ENCODE data around the gene VIM. TPM values are rescaled to one million over a fixed set of nuclear protein-coding genes. Genes with fewer than 3 reads are reported as not detected.

The VIM gene
- total and polyA plus RNA-seq, 2 donors from 2014 or later = 403 to 1,044 TPM

DNA sequence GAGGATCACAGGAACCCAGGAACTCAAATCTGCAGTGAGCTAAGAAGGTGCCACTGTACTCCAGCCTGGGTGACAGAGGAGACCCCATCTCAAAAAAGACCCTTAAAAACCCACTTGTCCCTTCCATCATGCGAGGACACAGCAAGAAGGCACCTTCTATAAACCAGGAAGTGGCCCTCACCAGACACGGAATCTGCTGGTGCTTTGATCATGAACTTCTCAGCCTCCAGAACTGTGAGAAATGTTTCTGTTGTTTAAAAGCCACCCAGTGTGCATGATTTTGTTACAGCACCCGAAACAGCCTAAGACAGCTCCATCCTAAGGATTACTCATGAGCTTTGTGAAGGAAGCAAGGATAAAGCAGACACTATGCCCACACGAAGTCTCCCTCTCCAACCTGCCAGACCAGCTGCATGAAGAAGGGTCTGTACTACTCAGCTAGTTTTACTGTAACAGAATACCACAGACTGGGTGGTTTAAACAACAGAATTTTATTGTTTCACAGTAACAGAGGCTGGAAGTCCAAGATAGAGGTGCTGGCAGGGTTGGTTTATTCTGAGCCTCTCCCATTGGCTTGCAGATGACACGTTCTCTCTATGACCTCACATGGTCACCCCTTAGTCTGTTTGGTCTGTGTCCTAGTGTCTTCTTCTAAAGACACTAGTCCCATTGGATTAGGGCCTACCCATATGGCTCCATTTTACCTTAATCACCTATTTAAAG is 13.7 kb downstream of the VIM start:
- Histone ChIP-seq H3K9ac (ENCODE audit: low read length in 3 of 3) (no peak overlapping the region), H3K4me1 (ENCODE audit: control insufficient read depth in 2 of 3, insufficient read depth in 2 of 3, low read depth in 1 of 3, low read length in 3 of 3) (no peaks in the 10 kb centered on the region), H3K36me3 (ENCODE audit: control insufficient read depth in 2 of 3, insufficient read depth in 3 of 3, low read length in 3 of 3) (no peaks in the 10 kb centered on the region), H3K27me3 (ENCODE audit: control insufficient read depth, insufficient read depth, low read length) (no peaks in the 10 kb centered on the region), H3K27ac (ENCODE audit: low read depth in 2 of 2, low read length in 2 of 2) (no peak overlapping the region), H3K9me3 (ENCODE audit: control insufficient read depth in 2 of 3, insufficient read depth in 1 of 3, low read length in 3 of 3) (no peaks in the 10 kb centered on the region), H3K4me3 (ENCODE audit: low read length in 3 of 3) (no peak overlapping the region)
- FAIRE-seq (no peak), DNase-seq (no peak)
- intact Hi-C loops (cut with DNase I) = no loop called here
- TF ChIP-seq, protein P1, sequence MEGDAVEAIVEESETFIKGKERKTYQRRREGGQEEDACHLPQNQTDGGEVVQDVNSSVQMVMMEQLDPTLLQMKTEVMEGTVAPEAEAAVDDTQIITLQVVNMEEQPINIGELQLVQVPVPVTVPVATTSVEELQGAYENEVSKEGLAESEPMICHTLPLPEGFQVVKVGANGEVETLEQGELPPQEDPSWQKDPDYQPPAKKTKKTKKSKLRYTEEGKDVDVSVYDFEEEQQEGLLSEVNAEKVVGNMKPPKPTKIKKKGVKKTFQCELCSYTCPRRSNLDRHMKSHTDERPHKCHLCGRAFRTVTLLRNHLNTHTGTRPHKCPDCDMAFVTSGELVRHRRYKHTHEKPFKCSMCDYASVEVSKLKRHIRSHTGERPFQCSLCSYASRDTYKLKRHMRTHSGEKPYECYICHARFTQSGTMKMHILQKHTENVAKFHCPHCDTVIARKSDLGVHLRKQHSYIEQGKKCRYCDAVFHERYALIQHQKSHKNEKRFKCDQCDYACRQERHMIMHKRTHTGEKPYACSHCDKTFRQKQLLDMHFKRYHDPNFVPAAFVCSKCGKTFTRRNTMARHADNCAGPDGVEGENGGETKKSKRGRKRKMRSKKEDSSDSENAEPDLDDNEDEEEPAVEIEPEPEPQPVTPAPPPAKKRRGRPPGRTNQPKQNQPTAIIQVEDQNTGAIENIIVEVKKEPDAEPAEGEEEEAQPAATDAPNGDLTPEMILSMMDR (IDR thresholded peaks at IDR 0.05; ENCODE audit: borderline replicate concordance, extremely low read depth, insufficient read depth) = no peak

- Histone ChIP-seq H3K27me3 (ENCODE audit: control insufficient read depth, insufficient read depth, low read length) (no peaks in the 10 kb centered on the region), H3K9ac (ENCODE audit: low read length in 3 of 3) (no peak overlapping the region), H3K27ac (ENCODE audit: low read depth in 2 of 2, low read length in 2 of 2) (no peak overlapping the region), H3K36me3 (ENCODE audit: control insufficient read depth in 2 of 3, insufficient read depth in 3 of 3, low read length in 3 of 3) (no peaks in the 10 kb centered on the region), H3K9me3 (ENCODE audit: control insufficient read depth in 2 of 3, insufficient read depth in 1 of 3, low read length in 3 of 3) (no peaks in the 10 kb centered on the region), H3K4me3 (ENCODE audit: low read length in 3 of 3) (no peak overlapping the region), H3K4me1 (ENCODE audit: control insufficient read depth in 2 of 3, insufficient read depth in 2 of 3, low read depth in 1 of 3, low read length in 3 of 3) (no peaks in the 10 kb centered on the region)
- no peak for FAIRE-seq
- TF ChIP-seq, protein P1 (IDR thresholded peaks at IDR 0.05; ENCODE audit: borderline replicate concordance, extremely low read depth, insufficient read depth) = no peak
- no peak for DNase-seq
- intact Hi-C loops (cut with DNase I) = no loop called here
Observed at GRCh38 chr10:17244700-17245365, 16.8 kb downstream of the VIM start.

DNA sequence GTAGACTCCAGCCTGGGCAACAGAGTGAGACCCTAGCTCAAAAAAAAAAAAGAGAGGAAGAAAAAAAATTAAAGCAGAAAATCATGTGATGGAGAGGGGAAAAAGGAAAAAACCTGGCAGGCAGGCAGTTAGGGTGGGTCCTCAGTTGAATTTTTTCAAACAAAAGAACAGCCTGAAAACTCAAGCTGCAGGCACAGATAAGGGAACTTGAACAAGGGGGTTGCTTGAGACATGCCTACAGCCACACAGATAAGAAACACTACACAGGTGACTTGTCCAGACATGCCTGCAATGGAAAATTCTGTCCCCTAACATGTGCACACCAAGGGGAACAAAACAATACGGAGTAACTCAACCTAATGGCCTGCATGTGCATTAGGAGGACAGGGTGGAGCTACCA is 19.2 kb downstream of the VIM start:
- H3K4me1 ChIP-seq (ENCODE audit: control insufficient read depth in 2 of 3, insufficient read depth in 2 of 3, low read depth in 1 of 3, low read length in 3 of 3) = no peaks in the 10 kb centered on the region
- no peak overlapping the region for H3K9ac ChIP-seq (ENCODE audit: low read length in 3 of 3)
- no peaks in the 10 kb centered on the region for H3K36me3 ChIP-seq (ENCODE audit: control insufficient read depth in 2 of 3, insufficient read depth in 3 of 3, low read length in 3 of 3)
- no peak for FAIRE-seq
- TF ChIP-seq, protein P1 (IDR thresholded peaks at IDR 0.05; ENCODE audit: borderline replicate concordance, extremely low read depth, insufficient read depth) = no peak
- intact Hi-C loops (cut with DNase I) = no loop called here
- H3K9me3 ChIP-seq (ENCODE audit: control insufficient read depth in 2 of 3, insufficient read depth in 1 of 3, low read length in 3 of 3) = no peaks in the 10 kb centered on the region
- no peaks in the 10 kb centered on the region for H3K27me3 ChIP-seq (ENCODE audit: control insufficient read depth, insufficient read depth, low read length)
- DNase-seq = no peak
- H3K27ac ChIP-seq (ENCODE audit: low read depth in 2 of 2, low read length in 2 of 2) = no peak overlapping the region
- H3K4me3 ChIP-seq (ENCODE audit: low read length in 3 of 3) = no peak overlapping the region
